Thoracic aorta endothelial cell (primary cell): ENCODE measurements around the gene RNF112. TPM values are rescaled to one million over a fixed set of nuclear protein-coding genes. Genes with fewer than 3 reads are reported as not detected.

ENCODE experiments used
- small RNA-seq: library from RNA; depleted of rRNA; stranded (forward); fragments of <200 nt; gene quantifications from one replicate; pipeline ENCODE3, GENCODE V24; 2012
- total RNA-seq: library from RNA; depleted of rRNA; stranded (reverse); fragments of >200 nt; gene quantifications from 2 replicates; pipeline ENCODE4 v1.2.3, GENCODE V29; 2012

Gene RNF112, protein sequence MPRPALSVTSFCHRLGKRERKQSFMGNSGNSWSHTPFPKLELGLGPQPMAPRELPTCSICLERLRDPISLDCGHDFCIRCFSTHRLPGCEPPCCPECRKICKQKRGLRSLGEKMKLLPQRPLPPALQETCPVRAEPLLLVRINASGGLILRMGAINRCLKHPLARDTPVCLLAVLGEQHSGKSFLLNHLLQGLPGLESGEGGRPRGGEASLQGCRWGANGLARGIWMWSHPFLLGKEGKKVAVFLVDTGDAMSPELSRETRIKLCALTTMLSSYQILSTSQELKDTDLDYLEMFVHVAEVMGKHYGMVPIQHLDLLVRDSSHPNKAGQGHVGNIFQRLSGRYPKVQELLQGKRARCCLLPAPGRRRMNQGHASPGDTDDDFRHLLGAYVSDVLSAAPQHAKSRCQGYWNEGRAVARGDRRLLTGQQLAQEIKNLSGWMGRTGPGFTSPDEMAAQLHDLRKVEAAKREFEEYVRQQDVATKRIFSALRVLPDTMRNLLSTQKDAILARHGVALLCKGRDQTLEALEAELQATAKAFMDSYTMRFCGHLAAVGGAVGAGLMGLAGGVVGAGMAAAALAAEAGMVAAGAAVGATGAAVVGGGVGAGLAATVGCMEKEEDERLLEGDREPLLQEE
- total RNA-seq = not detected in 2 replicates

DNA sequence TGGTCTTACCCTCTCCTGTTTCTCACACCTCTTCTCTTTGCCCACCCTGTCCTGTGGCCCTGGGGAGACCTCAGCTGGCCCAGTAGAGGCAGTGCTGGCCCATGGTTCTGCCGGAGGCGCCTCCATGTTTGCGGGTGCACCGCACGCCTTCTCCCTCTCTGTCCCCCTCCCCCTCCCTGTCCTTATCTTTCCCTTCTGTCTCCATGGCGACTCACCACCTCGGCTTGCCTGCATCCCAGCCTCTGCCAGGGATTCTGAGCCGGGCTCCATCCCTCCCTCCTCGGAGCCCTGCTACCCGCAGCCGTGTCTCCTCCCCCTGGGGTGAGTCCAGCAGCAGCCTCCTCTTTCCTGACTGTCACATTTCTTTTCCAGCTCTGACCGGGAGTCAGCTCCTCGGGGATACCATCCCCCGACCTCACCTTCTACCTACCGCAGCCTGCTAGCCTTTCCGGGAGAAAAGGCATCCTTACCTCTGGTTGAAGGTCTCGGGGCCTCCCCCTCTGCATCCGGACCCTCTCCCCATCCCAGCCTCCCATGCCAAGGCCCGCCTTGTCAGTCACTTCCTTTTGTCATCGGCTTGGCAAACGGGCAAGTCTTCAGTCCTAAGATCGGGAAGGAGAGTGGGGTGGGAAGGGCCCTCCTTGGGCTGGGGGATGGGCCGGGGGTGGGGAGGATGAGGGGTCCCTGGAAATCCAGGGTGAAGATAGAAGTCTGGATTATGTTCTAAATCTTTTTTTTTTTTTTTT, at the start of gene RNF112:
Gene RNF112, plus strand, starts transcription at position 358 of the 746 bp plus-strand sequence. Its CDS starts 177 bp downstream, at position 535.

DNA sequence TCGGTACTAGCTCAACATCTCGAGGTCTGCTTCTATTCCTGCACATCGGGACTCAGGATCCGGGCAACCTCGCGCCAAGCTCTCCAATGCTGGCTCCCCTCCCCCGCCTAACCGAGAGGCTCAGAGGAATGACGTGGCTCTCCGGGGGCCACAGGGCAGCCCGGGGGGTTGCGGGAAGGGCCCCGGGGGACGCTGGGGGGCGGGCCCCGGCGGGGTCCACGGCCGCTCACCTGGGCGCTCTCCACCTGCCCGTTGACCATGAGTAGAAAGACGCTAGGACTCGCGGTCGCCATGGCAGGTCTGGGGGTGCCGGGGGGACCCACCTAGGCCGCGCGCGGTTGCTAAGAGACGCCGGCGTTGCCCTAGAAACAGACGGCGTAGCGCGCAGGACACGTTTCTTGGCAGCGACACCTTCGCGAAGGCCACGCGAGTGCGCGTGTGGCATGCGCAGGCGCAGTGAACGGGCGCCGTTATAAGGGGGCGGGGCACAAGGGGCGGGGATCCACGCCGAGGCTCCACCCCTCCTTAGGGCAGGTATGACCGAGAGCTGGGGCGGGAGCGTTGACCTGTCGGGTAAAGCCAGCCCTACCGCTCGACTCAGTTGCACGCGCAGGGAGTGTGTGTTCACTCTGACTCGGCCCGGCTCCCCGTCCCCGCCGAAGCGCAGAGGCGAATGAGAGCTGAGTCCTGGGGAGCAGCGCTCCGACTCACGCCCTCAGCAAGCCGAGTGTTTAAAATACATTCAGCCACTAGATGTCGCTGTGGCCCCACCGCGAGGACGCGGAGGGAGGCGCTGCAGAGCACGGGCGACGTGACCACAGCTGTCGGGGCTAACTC, 48.5 kb upstream of the RNF112 start, which contains the start of gene B9D1:
Gene B9D1, minus strand, starts transcription at position 447 of the 837 bp plus-strand sequence. Its CDS starts 154 bp downstream, at position 293.

DNA sequence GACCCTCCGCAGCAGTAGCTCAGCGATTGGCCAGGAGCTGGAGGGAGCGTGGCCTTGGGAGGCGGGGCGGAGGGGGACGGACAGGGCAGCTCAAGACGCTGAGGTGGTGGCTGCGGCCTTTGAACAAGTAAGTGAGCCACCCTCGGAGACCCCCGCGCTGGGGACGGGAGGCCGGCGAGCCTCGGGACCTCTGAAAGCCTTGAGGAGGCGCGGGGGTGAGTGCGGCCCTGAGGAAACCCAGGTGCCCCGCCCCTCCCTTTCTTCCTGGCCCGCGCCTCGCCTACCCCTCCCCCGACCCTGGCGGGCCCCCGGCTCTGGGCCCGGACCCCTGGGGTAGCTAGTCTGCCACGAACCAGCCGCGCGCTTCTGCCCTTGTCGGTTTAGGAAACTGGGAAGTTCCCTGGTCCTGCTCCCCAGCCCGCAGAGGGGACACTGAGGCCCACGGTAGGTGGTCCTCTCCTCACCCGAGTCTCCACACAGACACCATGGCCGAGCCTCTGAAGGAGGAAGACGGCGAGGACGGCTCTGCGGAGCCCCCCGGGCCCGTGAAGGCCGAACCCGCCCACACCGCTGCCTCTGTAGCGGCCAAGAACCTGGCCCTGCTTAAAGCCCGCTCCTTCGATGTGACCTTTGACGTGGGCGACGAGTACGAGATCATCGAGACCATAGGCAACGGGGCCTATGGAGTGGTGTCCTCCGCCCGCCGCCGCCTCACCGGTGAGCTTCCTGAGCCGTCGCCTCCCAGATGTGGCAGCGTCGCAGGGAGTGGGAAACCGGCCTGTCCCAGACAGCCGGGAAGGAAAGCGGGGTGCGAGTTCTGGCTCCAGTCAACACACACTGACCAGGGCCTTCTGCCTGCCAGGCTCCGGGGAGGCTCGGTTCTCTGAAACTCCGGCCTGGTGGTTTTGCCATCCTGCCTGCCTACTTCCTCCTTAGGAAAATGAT, 32.3 kb upstream of the RNF112 start, which contains the start of gene MAPK7:
Gene MAPK7, plus strand, starts transcription at position 83 of the 945 bp plus-strand sequence. Its CDS starts 403 bp downstream, at position 486.

DNA sequence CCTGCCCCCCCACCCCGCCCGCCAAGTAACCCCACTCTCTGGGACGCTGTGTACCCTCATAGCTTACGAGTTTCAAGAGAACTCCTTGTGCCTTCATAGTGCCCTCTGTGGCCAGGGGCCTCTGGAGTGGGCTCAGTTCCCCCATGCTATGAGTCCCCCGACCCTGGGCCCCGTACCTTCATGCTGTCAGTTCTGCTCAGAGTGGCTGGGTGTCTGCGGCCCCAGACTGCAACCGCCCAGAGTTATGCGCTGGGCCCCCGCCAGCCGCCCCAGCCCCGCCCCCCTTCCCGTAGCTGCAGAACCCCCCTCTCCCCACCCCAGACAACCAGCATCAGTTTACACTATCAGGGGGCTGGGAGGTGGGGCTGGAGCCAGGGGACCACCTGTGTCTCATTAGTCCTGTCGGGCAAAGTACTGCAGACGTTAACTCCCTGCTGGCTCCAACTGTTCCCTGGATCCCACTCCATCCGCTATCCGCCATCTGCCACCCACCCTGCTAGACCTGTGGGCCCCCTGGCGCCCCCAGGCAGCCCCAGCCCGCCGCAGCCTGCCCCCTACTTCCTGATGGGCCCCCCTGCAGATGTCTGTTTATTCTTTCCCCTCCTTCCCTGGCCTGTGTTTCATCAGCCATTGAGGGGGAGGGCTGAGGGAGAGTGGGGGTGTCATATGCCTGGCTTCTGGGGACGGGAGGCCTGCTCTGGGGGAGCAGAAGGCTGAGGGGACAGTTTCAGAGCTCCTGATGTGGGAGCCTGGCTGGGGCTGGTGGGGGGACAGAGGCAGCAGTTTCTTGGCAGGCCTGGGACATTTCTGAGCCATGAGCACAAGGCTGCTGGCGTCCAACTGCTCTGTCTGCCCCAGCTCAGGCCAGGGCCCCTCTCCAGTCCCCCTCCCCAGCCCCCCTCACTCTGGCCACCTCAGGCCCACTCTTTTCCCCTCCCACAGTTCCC, 23.8 kb upstream of the RNF112 start, which contains the start of gene MFAP4:
Gene MFAP4, minus strand, starts transcription at position 217 of the 947 bp plus-strand sequence. Its CDS starts 35 bp downstream, at position 182.

Small RNA genes within 50 kb of the gene (small RNA-seq; reads per million reads assigned to genes)
- gene RF00537 = not detected

Other genes with a start within 250 kb of the RNF112 start
- 38.7 and 46.1 TPM in 2 replicates for gene EPN2, start 173.9 kb upstream of the RNF112 start, total RNA-seq
- 16.2 and 17.5 TPM in 2 replicates for gene B9D1, start 48.5 kb upstream of the RNF112 start, total RNA-seq
- gene MAPK7, start 32.7 kb upstream of the RNF112 start, total RNA-seq = 19.1 and 19.5 TPM in 2 replicates
- not detected in 2 replicates for gene MFAP4, start 24.0 kb upstream of the RNF112 start, total RNA-seq
- 8.6 and 15.4 TPM in 2 replicates for gene SLC47A1, start 122.6 kb downstream of the RNF112 start, total RNA-seq
- gene ALDH3A2, start 237.5 kb downstream of the RNF112 start, total RNA-seq = 87.0 and 112 TPM in 2 replicates